HCT116 (cell line): ENCODE measurements around the gene HSD17B1.

ENCODE experiments used
- ATF3 ChIP-seq: IDR thresholded peaks from 2 replicates; pipeline ENCODE4 v1.6.1; 2012
- CTCF ChIP-seq, 3 experiments: fragments of 200-600 bp in 1 of 3; sonication (generic) in 1 of 3; IDR thresholded peaks in 2 of 3; conservative IDR thresholded peaks in 1 of 3; 2 replicates each; pipeline ENCODE4 v1.5.1; 2012 to 2017; ENCODE audit warnings: low read depth in 2 of 3, low read length in 2 of 3, antibody characterized with exemption in 1 of 3, borderline replicate concordance in 1 of 3, control low read depth in 1 of 3, mild to moderate bottlenecking in 1 of 3, mixed read lengths in 1 of 3, mixed run types in 1 of 3, moderate library complexity in 1 of 3; ENCODE audit not compliant: insufficient read depth in 1 of 3
- EZH2 ChIP-seq: fragments of 200-600 bp; sonication (generic); IDR thresholded peaks from 2 replicates; pipeline ENCODE4 v1.6.1; 2017; ENCODE audit warnings: antibody characterized with exemption, mixed run types
- EZH2phosphoT487 ChIP-seq: fragments of 200-600 bp; IDR thresholded peaks from 2 replicates; pipeline ENCODE4 v1.6.1; 2018; ENCODE audit warnings: antibody characterized with exemption, borderline replicate concordance
- POLR2A ChIP-seq: IDR thresholded peaks from 2 replicates; pipeline ENCODE4 v1.7.0; 2011; ENCODE audit warnings: borderline replicate concordance; ENCODE audit not compliant: insufficient read depth, insufficient read length; ENCODE audit errors: extremely low read depth
- POLR2AphosphoS5 ChIP-seq: IDR thresholded peaks from 2 replicates; pipeline ENCODE4 v1.6.1; 2011; ENCODE audit warnings: mild to moderate bottlenecking, low read depth, low read length, moderate library complexity
- RAD21 ChIP-seq: IDR thresholded peaks from 2 replicates; pipeline ENCODE4 v1.6.1; 2012; ENCODE audit warnings: low read depth, mild to moderate bottlenecking
- SIN3A ChIP-seq: IDR thresholded peaks from 2 replicates; pipeline ENCODE4 v1.6.1; 2012; ENCODE audit warnings: low read depth
- ZNF274 ChIP-seq: fragments of 200-500 bp; sonication (Bioruptor generic); IDR thresholded peaks from 2 replicates; pipeline ENCODE4 v1.6.1; 2014; ENCODE audit warnings: mild to moderate bottlenecking, low read depth, low read length, inconsistent platforms

GRCh38 chr17:42512733-42513251, 39.9 kb upstream of the HSD17B1 start:
- TF ChIP-seq RAD21 (no peak), POLR2AphosphoS5 (no peak), ZNF274 (no peak), EZH2 (no peak), CTCF (IDR thresholded peaks at IDR 0.05 in 2 of 3, conservative IDR thresholded peaks at IDR 0.05 in 1 of 3; ENCODE audit: borderline replicate concordance in 1 of 3, insufficient read depth in 1 of 3, low read depth in 2 of 3, low read length in 2 of 3) (no peak), ATF3 (no peak), POLR2A (no peak), SIN3A (no peak), EZH2phosphoT487 (no peak)
